Measurements from ENCODE around the gene MAP2K1.
A peak's percentile ranks its signal among the peaks of the same experiment; 100 is the strongest.
"Not testable (repeated sequence)": the region's sequence is repeated elsewhere in the genome, so short reads cannot be mapped to it uniquely, and the experiment has no call there.

The MAP2K1 gene

DNA sequence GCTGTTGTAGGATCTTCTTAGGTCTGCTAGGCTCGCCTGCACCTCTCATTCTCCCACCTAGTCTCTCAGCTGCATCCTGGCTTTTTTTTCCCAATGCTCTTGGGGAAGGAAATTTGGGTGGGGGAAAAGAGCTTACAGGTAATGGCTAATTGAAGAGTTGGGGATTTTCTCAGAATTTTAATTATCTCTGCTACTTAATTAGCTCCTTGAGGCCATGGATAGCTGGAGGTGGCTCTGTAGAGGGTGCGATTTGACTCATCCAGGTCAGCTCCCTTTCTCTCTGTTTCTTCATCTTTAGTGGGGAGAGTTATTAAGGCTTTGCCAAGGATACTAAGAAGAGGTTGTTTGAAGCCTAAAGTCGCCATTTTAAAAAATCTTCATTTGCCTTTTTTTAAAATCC, 88.3 kb downstream of the MAP2K1 start:
- DNase-seq (ENCODE audit: low read depth, low spot score), result no peak

DNA sequence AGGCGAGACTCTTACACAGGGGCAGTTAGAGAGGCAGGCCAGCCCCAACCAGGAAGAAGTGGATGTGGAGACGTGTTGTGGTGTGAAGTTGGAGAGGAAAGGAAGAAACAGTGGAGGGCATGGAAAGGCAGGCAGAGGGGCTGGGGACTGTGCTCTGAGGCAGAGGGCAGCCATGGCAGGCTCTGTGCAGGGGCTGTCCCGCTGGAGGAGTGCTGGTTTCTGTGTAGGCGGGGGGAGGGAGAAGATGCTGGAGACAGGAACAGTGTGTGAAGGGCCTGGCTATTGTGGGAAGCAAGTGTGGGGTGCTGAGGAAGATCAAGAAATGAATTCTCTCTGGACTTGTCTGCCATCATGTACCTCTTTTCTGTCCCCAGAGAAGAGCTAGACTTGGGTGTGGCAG, 89.8 kb downstream of the MAP2K1 start:
- DNase-seq (ENCODE audit: low read depth, low spot score), result no peak

DNA sequence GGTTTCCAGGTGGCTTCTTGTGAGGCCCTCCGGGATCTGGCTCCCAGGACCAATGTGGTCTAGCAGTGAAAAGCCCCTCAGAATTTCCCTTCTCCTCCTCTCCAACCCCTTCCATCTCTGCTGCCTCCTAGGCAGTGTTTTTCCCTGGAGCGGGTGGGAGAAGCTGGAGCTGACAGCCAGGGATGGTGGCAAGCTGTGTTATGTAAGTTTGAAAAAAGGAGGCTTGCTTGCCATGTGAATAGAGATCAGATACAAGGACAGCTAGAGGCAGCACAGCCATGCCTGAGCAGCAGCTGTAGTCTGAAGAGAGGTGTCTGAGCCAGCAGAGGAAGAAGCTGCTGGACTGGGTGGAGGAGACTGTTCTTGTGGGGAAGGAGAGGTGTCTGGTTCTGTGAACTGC, 90.3 kb downstream of the MAP2K1 start:
- DNase-seq (ENCODE audit: low read depth, low spot score), result no peak

DNA sequence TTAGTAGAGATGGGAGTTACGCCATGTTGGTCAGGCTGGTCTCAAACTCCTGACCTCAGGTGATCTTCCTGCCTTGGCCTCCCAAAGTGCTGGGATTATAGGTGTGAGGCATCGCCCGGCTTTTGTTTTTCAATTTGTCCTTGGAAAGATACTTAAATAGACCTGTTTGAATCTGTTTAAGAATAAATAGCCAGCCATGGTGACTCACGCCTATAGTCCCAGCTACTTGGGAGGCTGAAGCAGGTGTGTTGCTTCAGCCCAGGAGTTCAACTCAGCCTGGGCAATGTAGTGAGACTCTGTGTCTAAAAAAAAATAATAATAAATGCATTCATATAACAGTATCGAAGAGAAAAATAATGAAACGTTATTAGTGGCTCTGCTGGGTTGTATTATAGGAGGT, 93.6 kb downstream of the MAP2K1 start:
- no peak for DNase-seq (ENCODE audit: low read depth, low spot score)

DNA sequence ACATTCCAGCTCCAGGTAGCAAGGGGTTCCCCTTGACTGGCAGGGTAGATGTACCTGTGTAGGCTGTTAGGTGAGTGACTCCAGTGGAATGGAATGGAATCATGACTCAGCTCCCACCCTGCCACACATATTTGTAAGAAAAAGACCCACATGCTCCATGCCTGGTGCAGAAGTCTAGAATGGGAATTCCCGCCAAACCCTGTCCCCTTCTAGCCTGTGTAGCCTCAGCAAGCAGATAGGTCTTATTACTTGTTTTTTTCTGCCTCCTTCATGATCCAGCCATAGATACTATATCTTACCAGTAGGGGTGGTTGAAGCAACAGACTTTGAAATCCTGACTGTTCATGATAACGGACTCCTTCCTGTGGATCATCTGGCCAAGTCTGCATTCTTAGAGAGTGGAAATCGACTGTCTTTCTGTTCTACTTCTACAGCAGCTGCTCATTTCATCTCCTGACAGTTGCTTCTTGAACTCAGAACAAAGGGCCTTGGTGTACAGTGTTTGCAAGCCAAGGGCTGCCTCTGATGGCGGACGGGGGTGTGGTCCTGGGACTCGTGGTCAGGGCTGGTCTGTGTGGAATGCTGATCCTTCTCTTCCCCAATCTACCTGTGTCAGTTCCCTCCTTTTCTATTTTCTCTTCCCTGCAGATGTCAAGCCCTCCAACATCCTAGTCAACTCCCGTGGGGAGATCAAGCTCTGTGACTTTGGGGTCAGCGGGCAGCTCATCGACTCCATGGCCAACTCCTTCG, 94.6 kb downstream of the MAP2K1 start:
- no peak for DNase-seq (ENCODE audit: low read depth, low spot score)

DNA sequence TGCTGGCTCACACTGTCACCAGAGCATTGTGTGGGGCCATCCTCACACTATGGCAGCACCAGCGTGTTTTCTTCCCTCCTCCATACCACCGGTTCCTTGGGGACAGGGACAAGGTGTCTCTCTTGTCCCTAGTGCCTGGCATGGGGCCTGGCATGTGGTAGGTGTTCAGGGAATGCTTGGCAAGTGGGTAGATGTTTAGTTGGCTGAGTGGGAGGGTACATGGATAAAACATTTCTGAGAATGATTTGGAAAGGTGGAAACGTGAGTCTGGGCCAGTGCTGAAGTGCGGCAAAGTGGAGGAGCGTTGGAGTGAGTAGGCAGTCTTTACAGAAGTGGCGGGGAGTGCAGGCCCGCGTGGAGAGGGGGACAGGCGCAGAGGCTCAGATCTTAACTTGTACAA, 95.8 kb downstream of the MAP2K1 start:
- no peak for DNase-seq (ENCODE audit: low read depth, low spot score)

DNA sequence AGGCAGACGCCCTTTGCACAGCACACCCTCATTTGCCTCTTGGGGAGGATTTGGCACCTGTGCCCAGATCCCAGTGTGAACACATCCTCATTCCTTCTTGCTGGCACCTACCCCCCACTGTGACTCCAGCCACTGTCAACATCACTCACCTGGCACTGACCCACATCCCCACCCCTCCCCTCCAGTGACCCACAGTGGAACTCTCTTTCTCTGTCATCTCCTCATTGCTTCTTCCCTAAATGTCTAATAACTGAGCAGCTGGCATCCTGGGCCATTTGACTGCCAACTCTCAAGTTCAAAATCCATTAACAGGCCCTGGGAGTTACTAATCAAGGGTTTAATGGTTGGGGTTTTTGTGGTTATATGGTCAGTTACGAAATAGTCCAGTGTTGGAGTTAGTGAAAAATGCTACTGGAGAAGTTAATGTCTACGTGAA, 96.4 kb downstream of the MAP2K1 start:
- DNase-seq (ENCODE audit: low read depth, low spot score), result no peak

DNA sequence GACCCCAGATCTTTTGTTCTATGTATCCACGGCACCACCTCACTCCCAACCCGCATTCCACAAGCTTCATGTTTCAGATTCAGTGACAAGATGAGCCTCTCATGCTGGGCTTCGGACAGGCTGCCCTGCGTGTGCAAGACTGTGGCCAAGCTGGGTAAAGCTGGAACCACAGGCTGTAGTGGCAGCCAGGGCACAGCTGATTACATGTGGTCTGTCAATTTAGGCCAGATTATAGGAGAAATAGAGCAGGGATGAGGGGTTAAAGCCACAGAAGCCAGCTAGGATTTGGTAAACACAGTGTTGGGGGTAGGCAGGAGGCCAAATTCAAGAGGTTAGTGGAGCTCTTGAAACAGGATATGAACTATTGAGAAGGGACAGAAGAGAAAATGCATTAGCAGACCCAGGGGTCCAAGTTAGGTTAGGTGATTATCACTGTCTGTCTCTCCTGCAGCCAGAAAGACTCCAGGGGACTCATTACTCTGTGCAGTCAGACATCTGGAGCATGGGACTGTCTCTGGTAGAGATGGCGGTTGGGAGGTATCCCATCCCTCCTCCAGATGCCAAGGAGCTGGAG, 97.9 kb downstream of the MAP2K1 start:
- no peak for DNase-seq (ENCODE audit: low read depth, low spot score)

DNA sequence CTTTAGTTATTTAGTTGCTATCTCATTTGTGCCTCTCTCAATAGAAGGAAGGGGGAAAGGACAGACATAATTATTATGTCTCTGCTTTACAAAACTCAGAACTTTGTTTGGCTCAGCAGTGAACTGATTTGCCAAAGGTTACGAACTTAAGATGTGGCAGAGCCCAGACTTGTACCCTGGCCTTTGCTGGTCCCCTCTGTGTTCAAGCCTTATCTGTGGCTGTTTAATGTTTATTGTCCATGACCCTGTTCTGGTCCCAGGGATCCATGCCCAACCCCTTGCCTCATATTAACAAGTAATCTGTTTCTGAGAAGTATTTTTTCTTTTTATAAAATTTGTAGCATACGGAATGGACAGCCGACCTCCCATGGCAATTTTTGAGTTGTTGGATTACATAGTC, 100.2 kb downstream of the MAP2K1 start:
- DNase-seq (ENCODE audit: low read depth, low spot score), result no peak

DNA sequence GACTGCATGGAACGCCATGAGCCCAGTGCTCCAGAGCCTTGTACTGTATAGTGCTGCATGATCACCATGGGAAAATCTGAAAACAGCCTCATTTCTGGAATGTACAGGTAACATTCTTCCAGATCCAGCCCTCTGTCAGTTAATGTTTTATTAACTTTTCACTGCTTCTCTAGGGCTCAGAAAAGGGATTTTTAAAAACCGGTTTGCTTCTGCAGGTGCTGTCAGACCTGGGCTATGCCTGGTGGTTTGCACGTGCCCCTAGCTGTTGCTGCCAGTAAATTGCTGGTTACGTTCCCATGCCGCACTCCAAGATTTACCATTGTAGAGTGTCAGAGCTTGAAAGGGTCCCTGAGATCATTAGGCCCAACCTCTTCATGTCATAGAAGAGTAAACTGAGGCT, 101.8 kb downstream of the MAP2K1 start:
- DNase-seq (ENCODE audit: low read depth, low spot score), result no peak

DNA sequence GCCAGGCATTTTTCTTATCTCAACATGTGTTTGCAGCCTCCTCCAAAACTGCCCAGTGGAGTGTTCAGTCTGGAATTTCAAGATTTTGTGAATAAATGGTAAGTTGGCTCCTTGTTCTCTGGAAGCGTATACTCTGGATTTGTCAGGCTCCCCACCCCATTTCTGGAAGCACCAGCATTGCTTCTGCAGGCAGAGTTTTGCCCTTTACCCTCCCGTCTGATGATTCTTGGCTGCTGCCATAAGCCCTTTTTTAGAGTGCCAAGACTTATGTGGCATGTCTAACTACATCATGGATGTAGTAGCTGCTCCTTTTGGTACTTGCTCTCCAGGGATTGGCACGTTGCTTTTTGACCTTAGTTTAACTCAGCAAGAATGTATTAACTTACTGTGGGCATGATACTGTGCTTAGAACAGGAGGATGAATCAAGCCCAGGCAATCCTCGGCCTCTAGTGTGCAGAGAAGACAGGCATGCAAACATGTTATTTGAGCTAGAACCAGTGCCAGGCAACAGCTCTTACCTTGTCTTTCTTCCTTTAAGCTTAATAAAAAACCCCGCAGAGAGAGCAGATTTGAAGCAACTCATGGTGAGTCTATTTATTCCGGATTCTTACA, 102.6 kb downstream of the MAP2K1 start:
- no peak for DNase-seq (ENCODE audit: low read depth, low spot score)

DNA sequence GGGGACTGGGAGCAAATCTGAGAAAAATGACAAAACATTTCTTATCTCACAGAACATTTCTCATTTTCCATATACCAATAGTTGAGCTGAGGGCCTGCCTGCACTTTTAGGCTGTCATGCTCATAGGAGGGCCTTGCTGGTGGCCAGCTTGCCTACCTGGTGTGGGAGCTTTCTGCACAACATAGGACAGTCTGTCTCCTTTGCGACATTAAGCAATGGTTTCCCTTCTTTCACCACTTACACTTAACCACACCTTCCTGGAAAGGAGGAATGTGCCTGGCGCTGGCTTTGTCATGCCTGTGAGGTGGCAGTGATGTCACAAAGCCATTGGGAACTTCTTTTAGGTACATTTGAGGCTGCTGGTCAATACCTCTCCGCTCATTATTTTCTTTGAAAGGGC, 105.1 kb downstream of the MAP2K1 start:
- DNase-seq (ENCODE audit: low read depth, low spot score), result no peak

DNA sequence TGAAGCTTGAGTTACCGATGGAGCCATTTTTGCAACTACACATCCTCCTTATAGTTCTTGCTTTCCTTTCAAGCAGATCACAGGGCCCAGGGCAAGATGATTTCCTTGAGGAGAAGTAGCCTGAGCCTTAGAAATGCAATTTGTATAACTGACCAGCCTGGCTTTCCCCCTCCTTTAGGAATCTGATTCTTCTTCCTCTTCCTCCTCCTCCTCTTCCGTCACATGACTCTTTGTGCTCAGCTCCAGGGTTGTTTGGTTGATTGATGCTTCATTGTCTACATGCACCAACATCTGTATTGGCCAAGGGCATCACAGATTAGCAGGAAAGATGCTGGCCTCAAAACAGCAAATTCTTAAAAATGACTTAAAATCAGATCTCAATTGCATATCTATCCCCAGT, 107.5 kb downstream of the MAP2K1 start:
- DNase-seq (ENCODE audit: low read depth, low spot score), result no peak

DNA sequence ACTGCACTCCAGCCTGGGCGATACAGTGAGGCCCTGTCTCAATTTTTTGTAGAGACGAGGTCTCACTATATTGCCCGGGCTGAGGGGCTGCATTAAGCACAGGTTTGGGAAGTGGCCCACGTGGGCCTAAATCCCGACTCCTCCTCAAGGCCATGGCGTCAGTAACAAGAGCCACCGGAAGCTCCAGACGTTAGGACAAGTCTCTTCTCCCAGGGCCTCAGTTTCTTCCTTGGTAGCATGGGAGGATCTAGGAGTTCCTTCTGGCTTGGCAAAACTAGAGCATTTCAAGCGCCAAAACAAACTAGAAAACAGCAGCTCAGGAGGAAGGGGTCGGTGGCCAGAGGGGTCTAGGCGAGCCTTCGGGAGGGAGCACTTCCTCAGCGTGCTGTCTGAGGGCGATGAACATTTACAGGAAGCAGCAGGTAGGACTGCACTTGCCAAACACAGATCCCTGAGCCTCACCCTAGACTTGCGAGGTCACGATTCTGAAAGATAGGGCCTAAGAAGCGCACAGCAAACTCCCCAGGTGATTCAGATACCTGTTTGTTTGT, 110.3 kb downstream of the MAP2K1 start:
- no peak for DNase-seq (ENCODE audit: low read depth, low spot score)

DNA sequence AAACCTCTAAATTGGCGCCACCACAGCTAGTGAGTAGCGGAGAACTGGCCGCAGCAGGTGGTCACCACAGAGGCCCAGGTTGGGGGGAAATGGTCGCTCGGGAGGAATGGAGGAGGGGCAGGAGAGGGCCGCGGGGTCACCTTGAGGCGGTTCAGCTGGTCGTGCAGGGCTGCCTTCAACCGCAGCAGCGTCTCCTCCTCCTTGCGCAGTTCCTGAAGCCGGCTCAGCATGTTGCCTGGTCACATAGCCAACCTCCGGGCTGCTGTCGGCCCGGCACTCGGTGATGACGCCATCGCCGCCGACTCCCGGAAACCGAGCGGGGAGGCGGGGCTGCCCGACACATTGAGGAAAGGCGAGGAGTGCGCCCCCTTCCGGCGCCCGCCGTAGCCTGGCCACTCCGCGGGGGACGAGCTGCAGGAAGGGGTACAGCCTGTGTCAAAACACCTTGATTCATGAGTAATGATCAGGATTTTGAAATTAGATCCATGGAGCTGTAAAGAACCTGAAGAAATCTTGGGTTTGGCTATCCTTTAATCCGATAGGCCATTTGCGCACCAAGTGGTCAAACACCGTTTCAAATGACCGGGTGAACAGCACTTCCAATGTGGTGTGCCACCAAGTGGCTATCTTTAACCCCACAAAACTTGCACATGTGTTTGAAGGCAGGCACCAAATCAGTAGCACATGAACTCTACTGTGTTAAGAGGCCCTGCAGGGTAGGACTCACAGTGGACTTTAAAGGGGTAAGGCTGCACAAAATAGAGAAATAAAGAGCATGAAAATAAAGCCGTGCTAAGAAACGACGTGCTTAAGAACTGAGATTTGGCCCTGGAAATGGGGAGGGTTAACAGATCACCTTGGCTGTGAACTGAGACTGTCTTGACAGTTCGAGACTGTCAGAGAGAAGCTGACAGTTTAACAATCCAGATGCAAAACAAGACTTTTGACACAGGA, 111.1 kb downstream of the MAP2K1 start, which contains the start of gene SNAPC5:
SNAPC5 (minus strand) TSS at position 261 of the 954 bp plus-strand sequence; CDS start at position 230, 31 bp downstream.
- DNase-seq (ENCODE audit: low read depth, low spot score), result peak; percentile 99

DNA sequence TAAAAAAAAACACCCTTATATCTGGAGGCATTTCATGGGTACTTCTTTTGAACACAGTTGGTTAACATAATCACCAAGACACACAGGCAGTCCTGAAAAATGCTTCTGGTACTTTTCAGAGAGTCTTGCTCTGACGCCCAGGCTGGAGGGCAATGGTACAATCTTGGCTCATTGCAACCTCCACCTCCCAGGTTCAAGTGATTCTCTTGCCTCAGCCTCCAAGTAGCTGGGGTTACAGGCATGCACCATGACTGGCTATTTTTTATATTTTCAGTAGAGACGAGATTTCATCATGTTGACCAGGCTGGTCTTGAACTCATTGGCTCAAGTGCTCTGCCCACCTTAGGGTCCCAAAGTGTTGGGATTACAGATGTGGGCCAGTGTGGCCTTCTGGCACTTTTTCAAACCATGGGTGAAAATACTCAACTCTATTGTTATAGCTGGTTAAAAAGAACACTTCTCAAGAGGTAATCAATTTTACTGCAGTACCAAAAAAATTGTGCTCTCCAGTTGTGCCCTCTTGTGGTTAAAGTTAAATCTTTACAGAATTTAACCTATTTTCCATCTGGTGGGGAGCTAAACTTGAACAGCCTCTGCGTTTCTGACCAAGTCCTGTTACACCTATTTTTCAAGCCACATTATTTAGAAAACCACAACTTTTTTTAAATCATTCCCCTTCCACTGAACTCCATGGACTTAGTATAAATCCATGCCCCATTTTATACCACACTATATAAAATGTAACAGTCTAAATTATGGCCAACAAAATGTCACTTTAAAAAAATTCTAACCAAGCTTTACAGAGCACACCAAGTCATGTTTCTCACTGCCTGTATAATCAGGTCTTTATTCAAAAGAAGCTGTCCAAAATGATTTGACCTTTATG, 112.0 kb downstream of the MAP2K1 start:
- DNase-seq (ENCODE audit: low read depth, low spot score), result no peak

DNA sequence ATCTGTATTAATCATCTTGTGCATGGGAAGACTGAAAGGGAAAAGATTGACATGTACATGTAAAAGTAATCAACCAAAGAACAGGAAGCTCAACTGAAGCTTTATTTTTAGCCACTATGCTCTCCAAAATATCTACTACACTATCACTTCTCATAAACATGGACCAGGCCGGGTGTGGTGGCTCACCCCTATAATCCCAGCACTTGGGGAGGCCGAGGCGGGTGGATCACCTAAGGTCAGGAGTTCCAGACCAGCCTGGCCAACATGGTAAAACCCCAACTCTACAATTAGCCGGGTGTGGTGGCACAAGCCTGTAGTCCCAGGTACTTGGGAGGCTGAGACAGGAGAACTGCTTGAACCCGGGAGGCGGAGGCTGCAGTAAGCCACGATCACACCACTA, 113.6 kb downstream of the MAP2K1 start:
- DNase-seq (ENCODE audit: low read depth, low spot score), result not testable (repeated sequence)

DNA sequence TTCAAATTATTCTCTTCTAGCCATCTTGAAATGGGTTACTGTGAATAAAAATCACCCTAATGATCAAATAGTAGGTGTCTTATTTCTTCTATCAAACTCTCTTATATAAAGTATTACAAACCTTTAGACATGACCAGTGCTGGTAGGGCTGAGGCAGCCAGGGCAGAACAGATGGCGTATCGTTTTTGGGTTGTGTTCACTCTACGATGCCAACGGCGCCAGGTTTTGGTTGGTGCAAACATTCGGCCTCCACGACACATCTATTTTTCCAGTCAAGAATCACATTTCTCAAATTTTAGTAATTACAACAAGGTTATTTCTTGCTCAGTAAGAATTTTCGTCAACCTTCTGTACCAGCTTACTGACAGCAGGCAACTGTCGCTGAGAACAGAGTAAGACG, 115.8 kb downstream of the MAP2K1 start:
- no peak for DNase-seq (ENCODE audit: low read depth, low spot score)

DNA sequence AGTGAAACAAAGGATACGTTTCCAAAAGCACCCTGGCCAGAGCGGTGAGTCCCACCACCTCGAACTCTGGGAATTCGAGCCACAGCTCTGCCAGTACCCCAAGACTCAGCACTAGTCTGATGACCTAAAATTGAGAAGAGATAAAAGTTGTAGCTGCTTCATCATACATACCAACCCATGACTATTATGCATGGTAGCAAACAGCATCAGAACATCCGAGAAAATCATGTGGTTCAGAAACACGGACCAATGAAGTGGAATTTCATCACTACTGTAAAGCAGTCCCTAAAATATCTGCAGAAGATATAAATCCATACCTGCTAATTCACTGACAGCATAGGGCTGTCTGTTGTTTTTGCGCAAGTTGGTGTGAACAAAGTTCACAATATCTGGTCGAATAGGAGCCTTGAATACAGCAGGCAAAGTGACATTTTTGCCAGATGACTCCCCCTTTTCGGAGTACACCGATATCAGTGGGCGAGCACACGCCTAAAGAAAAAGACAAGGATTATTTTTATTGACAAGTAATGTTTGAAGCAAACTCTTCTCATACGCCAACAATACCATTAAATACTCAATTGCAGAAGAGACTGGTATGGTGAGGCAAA, 116.4 kb downstream of the MAP2K1 start:
- not testable (repeated sequence) for DNase-seq (ENCODE audit: low read depth, low spot score)

All from ELF-1 (cell line).